COLO829 (cell line): ENCODE data around the gene SAPCD1.

Source experiments
- DNase-seq: peaks from one replicate; pipeline ENCODE4 v3.0.0; 2012; ENCODE audit warnings: low spot score

The SAPCD1 gene

DNA sequence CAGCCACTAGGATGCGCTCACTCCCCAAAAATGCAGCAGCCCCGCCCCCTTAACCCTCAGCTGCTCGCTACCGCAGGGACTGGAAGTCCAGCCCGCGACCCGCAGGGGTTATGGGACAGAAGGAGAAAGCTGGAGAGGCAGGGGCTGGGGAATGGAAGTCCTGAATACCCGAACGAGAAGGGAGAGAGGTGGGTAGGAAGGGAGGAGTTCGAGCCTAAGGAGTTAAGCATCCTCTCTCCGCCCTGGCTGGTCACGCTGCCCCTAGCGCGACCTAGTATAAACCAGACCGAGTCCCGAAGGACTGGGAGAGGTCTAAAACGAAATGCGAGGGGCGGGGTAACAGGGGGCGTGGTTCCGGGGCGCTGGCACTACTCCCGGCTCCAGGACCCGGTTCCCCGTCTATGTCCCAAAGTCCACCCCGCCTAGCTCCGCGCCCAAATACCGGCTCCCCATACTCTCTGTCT, 32.9 kb upstream of the SAPCD1 start:
- DNase-seq: peak; percentile 93

DNA sequence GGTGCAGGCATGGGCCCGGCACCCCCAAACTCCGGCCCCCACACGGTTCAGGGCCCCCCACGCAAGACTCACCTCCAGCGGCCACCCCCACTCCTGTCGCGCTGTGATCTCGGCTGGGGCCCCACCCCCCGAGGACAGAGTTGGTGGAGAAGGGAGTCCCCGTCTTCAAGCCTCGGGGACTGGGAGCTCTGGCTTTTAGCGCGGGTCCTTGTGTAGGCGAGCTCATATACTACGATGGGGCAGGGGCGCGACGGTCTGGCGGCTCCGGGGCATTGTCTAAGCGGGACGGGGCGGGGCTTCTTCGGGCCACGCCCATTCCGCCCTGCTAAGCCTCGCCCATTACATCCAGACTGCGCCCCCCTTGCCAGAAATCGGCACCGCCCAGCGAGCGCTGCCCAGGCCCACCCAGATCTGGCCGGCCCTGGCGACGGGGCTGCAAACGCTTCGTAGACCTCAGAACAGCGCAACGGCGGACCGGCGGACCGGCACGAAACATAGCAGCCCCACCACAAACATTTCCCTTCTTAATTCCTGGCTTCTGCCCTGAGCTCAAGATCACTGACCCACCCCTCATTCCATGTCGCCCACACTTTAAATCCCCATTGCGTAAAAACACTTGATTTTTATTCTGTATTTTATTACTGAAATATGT, 32.4 kb upstream of the SAPCD1 start:
- no peak for DNase-seq

- no peak for DNase-seq
Measured at GRCh38 chr6:31730631-31731086, 31.8 kb upstream of the SAPCD1 start.

- DNase-seq: no peak
Measured at GRCh38 chr6:31732029-31732428, 30.4 kb upstream of the SAPCD1 start.

- no peak for DNase-seq
Measured at GRCh38 chr6:31733734-31734133, 28.7 kb upstream of the SAPCD1 start.

- no peak for DNase-seq
Measured at GRCh38 chr6:31734247-31734820, 28.1 kb upstream of the SAPCD1 start.

DNA sequence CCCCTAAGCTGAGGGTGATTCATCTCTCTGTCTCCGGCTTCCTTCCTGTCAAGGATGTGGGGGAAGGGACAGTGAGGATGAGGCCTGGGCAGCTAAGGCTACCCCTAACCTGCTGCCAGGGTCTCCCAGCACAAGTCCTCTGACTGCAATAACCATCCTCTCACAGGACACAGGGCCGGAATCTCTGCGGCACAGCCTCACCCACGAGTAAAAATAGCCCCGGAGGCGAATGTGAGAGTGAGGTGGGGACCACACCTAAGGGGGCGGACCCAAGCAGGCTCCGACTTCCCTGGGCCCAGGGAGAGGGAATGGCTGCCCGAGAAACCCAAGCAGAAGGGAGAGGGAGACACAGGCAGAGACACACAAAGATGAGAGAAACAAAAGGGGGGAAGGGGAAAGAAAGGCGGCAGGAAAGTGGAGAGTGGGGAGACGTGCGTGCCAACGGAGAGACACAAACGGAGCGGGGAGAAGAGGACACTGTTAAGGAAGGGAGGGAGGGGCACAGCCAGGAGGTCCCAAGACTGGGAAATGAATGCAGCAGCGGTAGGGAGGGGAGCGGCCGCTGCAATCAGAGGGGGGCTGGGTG, 27.5 kb upstream of the SAPCD1 start:
- DNase-seq: no peak

- DNase-seq: peak; percentile 87
Measured at GRCh38 chr6:31736021-31736767, 26.3 kb upstream of the SAPCD1 start, which contains the start of gene CLIC1. Gene CLIC1, minus strand, starts transcription at chr6:31736530. Its CDS starts 230 bp downstream, at chr6:31736300.

GRCh38 chr6:31736768-31737314, 25.6 kb upstream of the SAPCD1 start:
- no peak for DNase-seq

- no peak for DNase-seq
Measured at GRCh38 chr6:31737315-31737990, 25.0 kb upstream of the SAPCD1 start.

DNA sequence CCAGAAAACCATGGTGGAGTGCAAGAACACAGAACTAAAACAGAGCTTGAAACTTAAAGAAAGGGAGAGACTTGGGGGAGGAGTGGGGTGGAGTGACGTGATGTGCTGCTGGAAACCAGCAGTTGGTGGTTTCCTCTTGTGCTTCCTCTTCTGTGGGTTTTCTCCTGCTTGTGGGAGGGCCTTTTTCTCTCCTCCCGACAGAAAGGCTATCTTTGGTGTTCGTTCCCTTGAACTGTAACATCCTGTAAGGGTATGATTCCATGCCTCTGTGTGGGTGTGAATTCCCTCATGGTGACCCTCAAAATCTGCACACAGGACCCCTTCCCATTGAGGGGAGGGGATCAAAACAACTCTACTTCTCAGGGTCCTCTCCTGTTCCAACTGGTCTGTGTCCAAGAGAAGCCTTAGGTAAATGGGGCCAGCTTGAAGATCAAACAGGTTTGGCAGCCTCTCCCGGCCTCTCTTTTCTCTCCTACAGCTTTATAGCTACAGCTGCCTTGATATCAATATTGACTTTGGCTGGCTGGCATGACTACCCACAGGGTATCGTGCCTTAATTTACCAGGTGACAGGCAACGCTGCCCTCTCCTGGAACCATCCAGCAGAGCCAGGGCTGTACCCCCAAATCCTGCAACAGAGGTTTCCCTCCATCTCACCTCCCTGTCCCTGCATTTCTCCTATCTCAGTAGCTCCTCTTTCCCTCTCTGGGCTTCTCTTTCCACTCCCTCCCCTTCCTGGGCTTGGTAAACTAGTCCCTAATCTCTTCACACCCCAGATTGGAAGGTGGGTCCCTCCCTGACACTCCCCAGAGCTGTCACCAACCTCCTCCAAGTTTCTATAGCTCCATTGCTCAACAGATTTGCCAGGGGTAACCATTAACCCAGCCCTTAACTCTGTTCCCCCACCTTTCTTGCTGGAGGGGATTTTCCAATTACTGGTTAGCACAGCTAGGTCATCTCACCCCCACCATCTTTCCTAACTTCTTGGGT, 24.2 kb upstream of the SAPCD1 start:
- DNase-seq: peak; percentile 89

DNA sequence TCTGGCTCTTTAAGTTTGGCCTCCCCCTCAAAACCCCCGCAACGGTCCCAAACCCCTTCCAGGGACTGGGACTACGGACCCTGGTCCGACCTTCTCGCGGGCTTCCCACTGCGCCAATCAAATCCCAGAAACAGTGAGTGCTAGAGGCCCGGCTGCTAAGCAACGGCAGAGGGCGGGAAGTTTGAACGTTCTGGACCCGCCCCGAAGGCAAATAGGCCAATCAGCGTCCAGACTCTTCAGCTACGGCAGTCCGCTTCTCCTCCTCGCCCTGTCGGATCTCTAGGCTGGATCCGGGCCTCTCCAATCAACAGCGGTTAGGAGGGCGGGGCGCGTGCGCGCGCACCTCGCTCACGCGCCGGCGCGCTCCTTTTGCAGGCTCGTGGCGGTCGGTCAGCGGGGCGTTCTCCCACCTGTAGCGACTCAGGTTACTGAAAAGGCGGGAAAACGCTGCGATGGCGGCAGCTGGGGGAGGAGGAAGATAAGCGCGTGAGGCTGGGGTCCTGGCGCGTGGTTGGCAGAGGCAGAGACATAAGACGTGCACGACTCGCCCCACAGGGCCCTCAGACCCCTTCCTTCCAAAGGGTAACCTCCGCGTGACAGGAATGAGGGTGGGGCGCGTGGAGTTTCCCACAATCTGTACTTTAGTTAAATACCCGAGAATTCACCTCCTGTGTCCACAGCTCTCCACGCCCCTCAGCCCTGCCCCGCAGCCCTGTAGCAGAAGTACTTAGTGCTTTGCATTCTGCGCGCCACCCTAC, 22.6 kb upstream of the SAPCD1 start, which contains the start of gene MSH5:
TSS of gene MSH5 (plus strand) at position 367 of the 758 bp plus-strand sequence. CDS start 462 bp downstream, outside the sequence.
- peak; percentile 100 for DNase-seq

- DNase-seq: no peak
Measured at GRCh38 chr6:31740397-31741223, 21.8 kb upstream of the SAPCD1 start.

DNA sequence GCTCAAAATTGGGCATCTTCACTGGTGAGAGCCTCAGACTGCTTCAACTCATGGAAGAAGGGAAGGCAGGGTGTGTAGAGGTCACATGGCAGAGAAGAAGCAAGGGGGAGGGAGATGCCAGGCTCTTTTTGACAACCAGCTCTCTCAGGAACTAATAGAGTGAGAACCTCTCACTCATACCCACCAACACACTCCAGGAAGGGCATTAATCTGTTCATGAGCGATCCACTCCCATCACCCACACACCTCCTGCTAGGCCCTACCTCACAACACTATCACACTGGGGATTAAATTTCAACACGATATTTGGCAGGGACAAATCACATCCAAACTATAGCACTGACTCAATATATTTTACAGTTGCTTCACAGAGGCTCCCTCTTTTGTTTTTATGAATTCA, 20.6 kb upstream of the SAPCD1 start:
- DNase-seq: no peak

DNA sequence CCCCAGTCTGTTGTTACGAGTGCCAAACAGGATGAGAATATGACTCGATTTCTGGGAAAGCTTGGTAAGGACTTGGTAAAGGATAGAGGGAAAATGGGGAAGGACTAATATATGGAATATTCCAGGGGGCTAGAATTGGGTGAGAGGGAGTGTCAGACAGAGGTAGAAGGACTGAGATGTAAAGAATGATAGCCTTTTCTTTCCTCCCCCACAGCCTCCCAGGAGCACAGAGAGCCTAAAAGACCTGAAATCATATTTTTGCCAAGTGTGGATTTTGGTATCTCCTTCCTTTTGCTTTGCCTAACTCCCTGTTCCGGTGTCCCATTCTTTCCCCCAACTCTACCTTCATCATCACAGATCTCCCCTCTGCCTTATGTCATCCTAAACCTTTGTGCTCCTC, 19.6 kb upstream of the SAPCD1 start:
- DNase-seq: no peak

DNA sequence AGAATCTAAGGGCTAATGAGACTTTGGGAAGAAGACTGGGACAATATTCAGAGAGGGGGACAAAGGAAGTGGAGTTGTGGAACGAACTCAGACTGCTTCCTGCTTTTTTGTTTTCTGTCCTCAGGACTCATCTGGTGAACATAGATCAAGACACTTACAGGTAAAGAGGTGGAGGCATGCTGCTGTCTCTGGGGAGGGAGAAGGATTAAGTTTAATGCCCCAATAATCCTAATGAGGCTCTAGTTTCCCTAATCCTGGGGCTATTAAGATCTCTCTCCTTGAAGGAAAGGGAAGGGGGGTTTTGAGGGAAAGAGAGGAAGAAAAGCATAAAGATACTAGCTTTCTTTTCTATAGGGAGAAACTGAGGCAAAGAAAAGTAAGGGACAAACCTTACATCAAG, 18.0 kb upstream of the SAPCD1 start:
- no peak for DNase-seq

- no peak for DNase-seq
Measured at GRCh38 chr6:31749301-31750036, 13.0 kb upstream of the SAPCD1 start.

DNA sequence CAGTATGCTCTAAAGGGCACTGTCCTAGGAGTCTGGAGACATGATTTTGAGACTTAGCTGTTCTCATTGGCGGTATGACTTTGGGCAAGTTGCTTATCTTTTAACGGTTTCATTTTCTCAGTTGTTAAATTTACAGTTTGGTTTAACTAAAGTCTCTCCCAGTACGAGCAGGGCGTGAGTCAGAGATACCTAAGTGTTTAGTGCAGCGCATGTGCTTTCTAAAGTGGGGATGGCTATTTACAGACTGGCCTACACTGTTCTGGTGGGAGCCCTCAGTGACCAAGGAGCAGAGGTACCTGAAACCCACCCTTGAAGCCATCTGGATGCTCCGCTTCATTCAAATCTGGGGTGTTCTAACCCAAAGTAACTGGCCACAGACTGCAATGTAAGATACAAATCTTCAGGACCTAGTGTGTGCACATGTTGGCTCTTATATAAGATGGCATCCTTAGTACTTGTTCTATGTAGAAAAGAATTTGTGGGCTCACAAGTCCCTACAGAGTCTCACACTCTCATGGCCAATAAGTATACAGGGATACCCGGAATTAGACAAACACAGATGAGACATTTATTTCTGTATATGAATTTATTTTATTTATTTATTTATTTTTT, 11.9 kb upstream of the SAPCD1 start:
- no peak for DNase-seq
